ENCODE results near the gene CDH8. TPM values are rescaled to one million over a fixed set of nuclear protein-coding genes. Genes with fewer than 3 reads are reported as not detected.

The CDH8 gene
- total and polyA plus RNA-seq, 2 of the 4 experiments (the other 2 are of a cell fraction): not detected

- CTCF ChIA-PET: no interaction called here
- POLR2A ChIA-PET (ENCODE audit: unreplicated experiment): no interaction called here
- TF ChIP-seq ELK1 (IDR thresholded peaks at IDR 0.05; ENCODE audit: borderline replicate concordance, low read depth, low read length) (no peak), RFX5 (IDR thresholded peaks at IDR 0.05; ENCODE audit: low read depth, low read length) (no peak), FOS (IDR thresholded peaks at IDR 0.05; ENCODE audit: low read depth, low read length) (no peak), MAFK (IDR thresholded peaks at IDR 0.05; ENCODE audit: low read depth, low read length) (no peak), MXI1 (IDR thresholded peaks at IDR 0.05; ENCODE audit: borderline replicate concordance, low read depth, low read length) (no peak), SMC3 (IDR thresholded peaks at IDR 0.05; ENCODE audit: low read depth, low read length) (no peak), RCOR1 (IDR thresholded peaks at IDR 0.05; ENCODE audit: insufficient replicate concordance, low read length) (no peak)
Measured at GRCh38 chr16:61823326-61823725, 212.9 kb downstream of the CDH8 start.

More at GRCh38 chr16:61823326-61823725, 212.9 kb downstream of the CDH8 start:
- no peak overlapping the region for H2AK9ac ChIP-seq (replicated peaks; ENCODE audit: low read depth, low read length, poor library complexity)
- H3K9me3 ChIP-seq (ENCODE audit: control insufficient read depth, insufficient read depth, low read length): peaks cover 2% of the 10 kb centered on the region; the same call in 1 of the 2 replicates
- no peaks in the 10 kb centered on the region for H3K27me3 ChIP-seq (ENCODE audit: control insufficient read depth, insufficient read depth, low read length)
- H3K27ac ChIP-seq (ENCODE audit: insufficient read depth, low read length): no peak overlapping the region
- no peaks in the 10 kb centered on the region for H3K79me1 ChIP-seq (ENCODE audit: low read depth in 1 of 2, low read length in 2 of 2)
- no peak overlapping the region for H2BK20ac ChIP-seq (ENCODE audit: low read depth, low read length)
- BruUV-seq (replicated peaks): no TSS peak
- H3K9ac ChIP-seq (ENCODE audit: low read depth, low read length): no peak overlapping the region
- no peaks in the 10 kb centered on the region for H4K20me1 ChIP-seq (ENCODE audit: insufficient read depth, low read length)
- ATAC-seq (ENCODE audit: low read depth) (no peak), DNase-seq (no peak)
- in situ Hi-C loops (cut with MboI; ENCODE audit: low sequenced_read_pairs): no loop called here
- no peak overlapping the region for H2BK5ac ChIP-seq (ENCODE audit: low read depth, low read length, poor library complexity, severe bottlenecking)
- H2AK5ac ChIP-seq (ENCODE audit: low read depth, low read length): no peak overlapping the region
- H2BK120ac ChIP-seq (ENCODE audit: low read depth, low read length): no peak overlapping the region
- WGBS, 2 experiments (ENCODE audit: extremely low coverage in 2 of 2, insufficient read length in 1 of 2): 40% methylated on average over 1 of the region's 1 CpG; no CpG with 5 or more reads in 1 of the 2 experiments
- no peak overlapping the region for H3K4me3 ChIP-seq (ENCODE audit: insufficient read depth, low read depth, low read length)
- no peak overlapping the region for H3K4me2 ChIP-seq (ENCODE audit: low read depth, low read length)
- H3K4me1 ChIP-seq (ENCODE audit: control insufficient read depth, insufficient read depth, low read length): no peaks in the 10 kb centered on the region
- no peak overlapping the region for H4K91ac ChIP-seq (ENCODE audit: insufficient read depth, low read depth, low read length)
- dilution Hi-C loops (cut with HindIII; ENCODE audit: low sequenced_read_pairs, unreplicated experiment): no loop called here
- H3K23ac ChIP-seq (ENCODE audit: low read depth, low read length): no peak overlapping the region
- no peak overlapping the region for H2BK15ac ChIP-seq (ENCODE audit: low read depth, low read length)
- no peak overlapping the region for H4K8ac ChIP-seq (ENCODE audit: low read depth in 2 of 2, low read length in 2 of 2)
- intact Hi-C loops (cut with micrococcal nuclease): no loop called here
- no peak overlapping the region for H4K5ac ChIP-seq (ENCODE audit: low read depth, low read length)
- no peak overlapping the region for H3K56ac ChIP-seq (ENCODE audit: extremely low read depth, insufficient read depth, low read length)
- no peak overlapping the region for H3K14ac ChIP-seq (replicated peaks; ENCODE audit: low read depth, low read length)
- H3K4ac ChIP-seq (ENCODE audit: low read depth, low read length): no peak overlapping the region
- no peak overlapping the region for H2AFZ ChIP-seq (replicated peaks; ENCODE audit: low read length, poor library complexity)
- H3K18ac ChIP-seq (ENCODE audit: low read depth, low read length): no peak overlapping the region
- H3K36me3 ChIP-seq (ENCODE audit: control insufficient read depth, insufficient read depth, low read length): no peaks in the 10 kb centered on the region
- no peaks in the 10 kb centered on the region for H3K9me1 ChIP-seq (ENCODE audit: insufficient read depth, low read length)
